HL-60 (cell line): ENCODE measurements around the gene SH3BP4.

Experiments used
- CTCF ChIP-seq: IDR thresholded peaks from one replicate; pipeline ENCODE4 v1.5.1; 2011; ENCODE audit warnings: low read length, control low read depth, inconsistent platforms; ENCODE audit not compliant: insufficient read depth
- POLR2AphosphoS5 ChIP-seq: IDR thresholded peaks from 2 replicates; pipeline ENCODE4 v1.6.1; 2012; ENCODE audit warnings: low read depth
- REST ChIP-seq: IDR thresholded peaks from 2 replicates; pipeline ENCODE4 v1.6.1; 2012; ENCODE audit warnings: low read depth; ENCODE audit not compliant: insufficient replicate concordance

GRCh38 chr2:234917211-234917975 lies 34.4 kb upstream of the SH3BP4 start:
- no peak for TF ChIP-seq CTCF
- TF ChIP-seq POLR2AphosphoS5 = no peak
- TF ChIP-seq REST = no peak
